ENCODE measurements around the gene AASDH.

Gene AASDH

GRCh38 chr4:56310401-56311125 lies 76.7 kb downstream of the AASDH start:
- H3F3A ChIP-seq (ENCODE audit: insufficient read depth, low read length): no peaks in the 10 kb centered on the region
- no peak for DNase-seq
- no peak overlapping the region for H3K4me3 ChIP-seq (ENCODE audit: low read length)
- no peak for TF ChIP-seq EZH2 (optimal IDR thresholded peaks at IDR 0.05; ENCODE audit: low read depth, low read length)
- TF ChIP-seq EZH2phosphoT487 (IDR thresholded peaks at IDR 0.05; ENCODE audit: low read length): no peak
- TF ChIP-seq CTCF (IDR thresholded peaks at IDR 0.05; ENCODE audit: low read length): no peak
- no peaks in the 10 kb centered on the region for H4K20me1 ChIP-seq (ENCODE audit: insufficient read depth, low read length)
- no peaks in the 10 kb centered on the region for H3K9me3 ChIP-seq (replicated peaks; ENCODE audit: insufficient read depth, low read length)
- H2AFZ ChIP-seq (ENCODE audit: low read length): no peak overlapping the region
- no peak overlapping the region for H3K9ac ChIP-seq (ENCODE audit: low read length)
- H3K4me1 ChIP-seq (ENCODE audit: low read length): no peaks in the 10 kb centered on the region
- no peaks in the 10 kb centered on the region for H3K36me3 ChIP-seq (replicated peaks; ENCODE audit: insufficient read depth, low read length)
- no peaks in the 10 kb centered on the region for H3K79me2 ChIP-seq (ENCODE audit: low read length)
- no peak overlapping the region for H3K4me2 ChIP-seq (ENCODE audit: low read depth, low read length)
- H3K27me3 ChIP-seq (replicated peaks; ENCODE audit: insufficient read depth, low read length): no peaks in the 10 kb centered on the region
- no peak overlapping the region for H3K27ac ChIP-seq (ENCODE audit: low read length)
- H3K9me2 ChIP-seq (replicated peaks; ENCODE audit: insufficient read depth, low read length): no peaks in the 10 kb centered on the region

GRCh38 chr4:56308384-56308783 lies 78.9 kb downstream of the AASDH start:
- Histone ChIP-seq H3K27me3 (replicated peaks; ENCODE audit: insufficient read depth, low read length) (no peaks in the 10 kb centered on the region), H3K4me3 (ENCODE audit: low read length) (no peak overlapping the region), H3K4me1 (ENCODE audit: low read length) (no peaks in the 10 kb centered on the region), H3K27ac (ENCODE audit: low read length) (no peak overlapping the region), H3K79me2 (ENCODE audit: low read length) (no peaks in the 10 kb centered on the region), H3K9ac (ENCODE audit: low read length) (no peak overlapping the region), H4K20me1 (ENCODE audit: insufficient read depth, low read length) (no peaks in the 10 kb centered on the region), H3K9me3 (replicated peaks; ENCODE audit: insufficient read depth, low read length) (no peaks in the 10 kb centered on the region), H3K36me3 (replicated peaks; ENCODE audit: insufficient read depth, low read length) (no peaks in the 10 kb centered on the region), H3K9me2 (replicated peaks; ENCODE audit: insufficient read depth, low read length) (no peaks in the 10 kb centered on the region), H3K4me2 (ENCODE audit: low read depth, low read length) (no peak overlapping the region), H3F3A (ENCODE audit: insufficient read depth, low read length) (no peaks in the 10 kb centered on the region), H2AFZ (ENCODE audit: low read length) (no peak overlapping the region)
- no peak for DNase-seq
- no peak for TF ChIP-seq CTCF (IDR thresholded peaks at IDR 0.05; ENCODE audit: low read length)
- TF ChIP-seq EZH2phosphoT487 (IDR thresholded peaks at IDR 0.05; ENCODE audit: low read length): no peak
- TF ChIP-seq EZH2 (optimal IDR thresholded peaks at IDR 0.05; ENCODE audit: low read depth, low read length): no peak

- Histone ChIP-seq H3K9ac (ENCODE audit: low read length) (no peak overlapping the region), H3K36me3 (replicated peaks; ENCODE audit: insufficient read depth, low read length) (no peaks in the 10 kb centered on the region), H3K27ac (ENCODE audit: low read length) (no peak overlapping the region), H3K27me3 (replicated peaks; ENCODE audit: insufficient read depth, low read length) (no peaks in the 10 kb centered on the region), H3K9me3 (replicated peaks; ENCODE audit: insufficient read depth, low read length) (no peaks in the 10 kb centered on the region), H3K4me2 (ENCODE audit: low read depth, low read length) (no peak overlapping the region), H3K4me1 (ENCODE audit: low read length) (no peaks in the 10 kb centered on the region), H2AFZ (ENCODE audit: low read length) (no peak overlapping the region), H4K20me1 (ENCODE audit: insufficient read depth, low read length) (no peaks in the 10 kb centered on the region), H3K4me3 (ENCODE audit: low read length) (no peak overlapping the region), H3K79me2 (ENCODE audit: low read length) (no peaks in the 10 kb centered on the region), H3K9me2 (replicated peaks; ENCODE audit: insufficient read depth, low read length) (no peaks in the 10 kb centered on the region), H3F3A (ENCODE audit: insufficient read depth, low read length) (no peaks in the 10 kb centered on the region)
- no peak for TF ChIP-seq CTCF (IDR thresholded peaks at IDR 0.05; ENCODE audit: low read length)
- no peak for TF ChIP-seq EZH2phosphoT487 (IDR thresholded peaks at IDR 0.05; ENCODE audit: low read length)
- TF ChIP-seq EZH2 (optimal IDR thresholded peaks at IDR 0.05; ENCODE audit: low read depth, low read length): no peak
- DNase-seq: no peak
These were observed 79.9 kb downstream of the AASDH start for GRCh38 chr4:56307423-56307822.

Data from MM.1S (cell line).